Mesodermal cell (in vitro differentiated cells): ENCODE results near the gene AKAP1.
A peak's percentile ranks its signal among the peaks of the same experiment; 100 is the strongest.

Experiments used
- H3K27ac ChIP-seq: 2 replicates; pipeline ENCODE4 v1.7.0; 2013; ENCODE audit warnings: mild to moderate bottlenecking, low read depth, low read length, moderate library complexity; ENCODE audit not compliant: severe bottlenecking
- H3K36me3 ChIP-seq: 2 replicates; pipeline ENCODE4 v1.7.1; 2013; ENCODE audit warnings: mild to moderate bottlenecking, low read length, moderate library complexity; ENCODE audit not compliant: control insufficient read depth, insufficient read depth
- H3K4me1 ChIP-seq: one replicate; pipeline ENCODE4 v1.7.1; 2013; ENCODE audit warnings: mild to moderate bottlenecking, low read length; ENCODE audit not compliant: insufficient read depth, control insufficient read depth, poor library complexity, severe bottlenecking
- H3K4me3 ChIP-seq: 2 replicates; pipeline ENCODE4 v1.7.0; 2013; ENCODE audit warnings: low read length, control low read depth, mild to moderate bottlenecking; ENCODE audit not compliant: insufficient read depth, poor library complexity, severe bottlenecking; ENCODE audit errors: extremely low read depth
- H3K9me3 ChIP-seq: 2 replicates; pipeline ENCODE4 v1.7.1; 2013; ENCODE audit warnings: mild to moderate bottlenecking, low read length, moderate library complexity; ENCODE audit not compliant: control insufficient read depth
- WGBS, 2 experiments: methylation state at CpG; one replicate each; pipeline ENCODE4 v1.1.5; 2013; ENCODE audit warnings: missing lambda C conversion rate in 2 of 2; ENCODE audit not compliant: insufficient coverage in 2 of 2; 5-methylcytosine and 5-hydroxymethylcytosine counted together

The AKAP1 gene

DNA sequence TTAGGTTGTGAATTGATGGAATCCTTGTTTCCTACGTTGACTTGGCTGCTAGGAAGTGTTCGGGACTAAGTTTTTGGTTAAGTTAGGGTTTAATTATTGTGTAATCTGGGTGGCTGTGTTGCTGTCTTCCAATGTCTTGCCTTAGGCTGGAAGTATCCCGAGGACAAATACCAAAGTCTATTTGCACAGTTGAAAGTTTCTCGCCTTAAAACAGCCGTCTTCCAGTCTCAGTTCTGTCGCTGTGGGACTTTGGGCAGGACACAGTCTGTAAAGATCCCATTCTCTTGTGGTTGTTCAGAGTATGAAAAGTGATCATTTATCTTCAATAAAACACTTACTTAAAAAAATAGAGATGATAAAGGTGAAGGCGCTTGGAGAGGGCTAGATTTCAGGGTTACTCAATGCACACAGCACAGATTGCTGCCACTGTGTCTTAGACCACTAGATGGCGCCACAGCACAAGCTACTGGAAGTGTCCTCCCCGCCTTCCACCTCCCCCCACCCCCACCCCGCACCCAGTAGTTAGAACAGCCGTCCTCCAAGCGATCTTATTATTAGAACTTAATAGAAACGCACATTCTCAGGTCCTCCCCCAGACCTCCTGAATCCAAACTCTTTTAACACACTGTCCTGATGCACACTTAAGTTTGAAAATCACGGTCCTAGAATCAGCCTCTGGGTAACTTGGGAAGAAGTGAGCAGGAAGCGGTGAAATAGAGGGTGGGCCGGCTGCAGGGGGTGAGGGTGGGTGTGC lies 45.8 kb downstream of the AKAP1 start:
- Histone ChIP-seq H3K27ac (no peak overlapping the region), H3K4me1 (peaks cover 5% of the 10 kb centered on the region), H3K9me3 (no peaks in the 10 kb centered on the region), H3K36me3 (no peaks in the 10 kb centered on the region), H3K4me3 (no peak overlapping the region)
- WGBS, 2 experiments: 74 to 77% methylated on average over 2 to 4 of the region's 16 CpGs

DNA sequence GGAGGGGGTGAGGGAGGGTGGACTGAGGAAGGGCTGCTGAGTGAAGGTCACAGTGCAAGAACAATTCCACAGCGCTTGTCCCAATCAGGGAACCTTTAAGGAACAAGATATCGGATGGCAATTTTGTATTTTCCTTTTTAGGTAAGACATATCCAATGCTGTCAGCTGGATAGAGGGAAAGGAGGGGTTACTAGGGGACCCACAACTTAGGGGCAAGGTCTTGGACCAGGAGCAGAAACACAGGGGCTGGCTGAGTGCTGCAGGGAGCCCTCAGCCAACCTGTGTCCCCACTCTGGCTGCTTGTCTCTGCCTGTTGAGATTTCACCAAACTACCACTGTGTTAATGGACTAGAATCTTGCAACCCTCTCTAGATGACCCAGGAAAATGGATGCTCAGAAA lies 47.6 kb downstream of the AKAP1 start:
- 90 to 100% methylated on average over 1 to 2 of the region's 2 CpGs for WGBS, 2 experiments
- Histone ChIP-seq H3K9me3 (no peaks in the 10 kb centered on the region), H3K36me3 (no peaks in the 10 kb centered on the region), H3K4me1 (peaks cover 15% of the 10 kb centered on the region), H3K27ac (no peak overlapping the region), H3K4me3 (no peak overlapping the region)

DNA sequence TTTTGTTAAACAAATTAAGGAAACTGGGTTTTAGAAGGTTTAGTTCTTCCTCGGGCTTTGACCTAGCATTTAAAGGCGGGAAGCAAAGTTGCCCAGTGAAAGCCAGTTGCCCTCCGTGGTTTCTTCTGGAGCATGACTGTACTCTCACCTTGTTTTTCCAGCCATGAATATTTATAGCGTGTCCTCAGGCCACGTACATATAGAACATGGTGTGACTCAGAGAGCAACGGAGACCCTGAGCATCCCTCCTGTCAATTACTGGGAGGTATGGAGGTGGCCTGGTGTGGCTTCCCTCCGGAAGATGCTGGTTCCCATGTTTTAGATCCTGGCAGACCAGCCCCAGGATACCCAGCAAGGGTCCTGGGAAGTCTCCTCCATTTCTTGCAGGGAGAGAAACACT lies 48.4 kb downstream of the AKAP1 start:
- WGBS, 2 experiments: 63 to 71% methylated on average over 6 to 7 of the region's 7 CpGs
- Histone ChIP-seq H3K4me3 (no peak overlapping the region), H3K36me3 (no peaks in the 10 kb centered on the region), H3K4me1 (peaks cover 15% of the 10 kb centered on the region), H3K27ac (no peak overlapping the region), H3K9me3 (no peaks in the 10 kb centered on the region)

DNA sequence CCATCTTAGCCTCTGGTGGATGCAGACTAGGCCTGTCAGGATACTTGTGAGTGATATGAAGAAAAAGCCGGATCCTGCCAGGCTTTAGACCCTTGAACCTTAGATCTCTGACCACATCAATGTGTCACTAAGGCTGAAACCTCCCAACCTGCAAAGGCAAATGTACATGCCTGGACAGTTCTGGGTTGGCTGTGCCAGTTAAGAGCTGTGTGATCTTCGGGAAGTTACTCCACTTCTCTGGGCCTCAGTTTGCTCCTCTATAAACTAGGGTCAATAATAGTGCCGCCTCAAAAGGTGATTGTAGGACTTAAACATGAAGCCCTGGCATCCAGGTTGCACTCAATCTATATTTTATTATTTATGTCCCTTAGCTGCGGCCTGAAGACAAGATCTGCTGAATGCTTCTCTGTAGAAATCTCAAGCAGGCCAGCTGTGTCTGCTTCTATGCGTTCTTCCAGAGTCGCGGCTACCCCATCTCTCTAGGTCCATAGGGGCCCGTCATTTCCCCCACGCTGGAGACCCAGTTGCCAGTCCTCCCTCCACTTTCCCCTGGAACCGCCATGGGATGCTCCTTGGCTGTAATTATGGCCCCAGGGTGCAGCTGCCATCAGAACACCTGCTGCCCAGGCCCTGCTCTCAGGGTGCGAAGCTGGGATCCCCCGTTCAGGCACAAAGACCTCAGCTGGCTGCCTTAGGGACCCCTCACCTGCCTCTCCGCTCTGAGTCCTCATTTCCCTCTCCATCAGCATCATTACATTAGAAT lies 50.2 kb downstream of the AKAP1 start:
- no peaks in the 10 kb centered on the region for H3K36me3 ChIP-seq
- no peak overlapping the region for H3K27ac ChIP-seq
- peaks cover 15% of the 10 kb centered on the region for H3K4me1 ChIP-seq
- H3K9me3 ChIP-seq: no peaks in the 10 kb centered on the region
- WGBS, 2 experiments: 87 to 95% methylated on average over 11 to 13 of the region's 13 CpGs
- H3K4me3 ChIP-seq: no peak overlapping the region

DNA sequence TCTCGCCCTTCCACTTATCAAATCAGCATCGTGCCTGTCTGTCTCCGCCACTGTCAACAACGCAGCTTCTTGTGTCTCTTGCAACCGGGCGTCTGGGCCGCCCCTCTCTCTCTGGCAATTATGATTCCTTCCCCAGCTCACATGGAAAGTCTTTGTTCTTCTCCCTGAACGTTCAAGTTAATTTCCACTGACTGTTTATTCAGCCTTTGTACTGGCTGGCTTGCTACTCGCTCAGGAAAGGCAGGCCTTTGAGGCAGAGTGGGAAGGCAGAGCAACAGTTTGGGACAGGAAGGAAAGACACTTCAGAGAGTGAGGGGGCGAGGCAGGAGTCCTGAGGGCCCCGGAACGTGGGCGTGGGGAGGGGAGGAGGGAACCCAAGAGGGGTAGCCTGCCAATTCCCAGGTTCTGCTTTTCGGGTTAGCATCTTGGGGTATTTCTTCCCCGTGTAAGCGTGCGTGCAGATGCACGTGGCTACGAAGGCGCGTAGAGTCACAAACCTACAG lies 50.8 kb downstream of the AKAP1 start:
- Histone ChIP-seq H3K9me3 (no peaks in the 10 kb centered on the region), H3K27ac (peak overlapping the region; percentile 73), H3K4me1 (peaks cover 15% of the 10 kb centered on the region), H3K36me3 (no peaks in the 10 kb centered on the region), H3K4me3 (no peak overlapping the region)
- 79 to 85% methylated on average over 17 to 20 of the region's 21 CpGs for WGBS, 2 experiments

DNA sequence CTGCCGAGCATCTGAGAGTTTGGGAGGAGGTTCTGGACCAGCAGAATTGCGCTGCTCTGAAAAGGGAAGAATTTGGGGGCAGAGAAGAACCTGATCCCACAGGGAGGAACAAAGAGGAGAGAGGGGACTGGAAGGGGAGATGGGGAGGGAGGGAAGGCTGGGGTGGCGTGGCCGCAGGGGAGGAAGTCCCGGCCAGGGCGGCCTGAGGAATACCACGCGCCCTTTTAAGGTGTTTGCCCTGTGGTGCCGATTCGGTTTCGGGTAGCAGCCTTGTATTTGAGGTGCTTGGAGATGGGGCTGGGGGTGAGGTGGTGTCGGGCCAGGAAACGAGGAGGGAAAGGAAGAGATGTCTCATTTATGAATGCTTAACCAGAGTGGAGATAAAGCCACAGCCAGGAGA lies 51.3 kb downstream of the AKAP1 start:
- Histone ChIP-seq H3K36me3 (no peaks in the 10 kb centered on the region), H3K4me3 (no peak overlapping the region), H3K4me1 (peaks cover 15% of the 10 kb centered on the region), H3K27ac (peak overlapping the region; percentile 73), H3K9me3 (no peaks in the 10 kb centered on the region)
- 66 to 79% methylated on average over 11 to 13 of the region's 13 CpGs for WGBS, 2 experiments

DNA sequence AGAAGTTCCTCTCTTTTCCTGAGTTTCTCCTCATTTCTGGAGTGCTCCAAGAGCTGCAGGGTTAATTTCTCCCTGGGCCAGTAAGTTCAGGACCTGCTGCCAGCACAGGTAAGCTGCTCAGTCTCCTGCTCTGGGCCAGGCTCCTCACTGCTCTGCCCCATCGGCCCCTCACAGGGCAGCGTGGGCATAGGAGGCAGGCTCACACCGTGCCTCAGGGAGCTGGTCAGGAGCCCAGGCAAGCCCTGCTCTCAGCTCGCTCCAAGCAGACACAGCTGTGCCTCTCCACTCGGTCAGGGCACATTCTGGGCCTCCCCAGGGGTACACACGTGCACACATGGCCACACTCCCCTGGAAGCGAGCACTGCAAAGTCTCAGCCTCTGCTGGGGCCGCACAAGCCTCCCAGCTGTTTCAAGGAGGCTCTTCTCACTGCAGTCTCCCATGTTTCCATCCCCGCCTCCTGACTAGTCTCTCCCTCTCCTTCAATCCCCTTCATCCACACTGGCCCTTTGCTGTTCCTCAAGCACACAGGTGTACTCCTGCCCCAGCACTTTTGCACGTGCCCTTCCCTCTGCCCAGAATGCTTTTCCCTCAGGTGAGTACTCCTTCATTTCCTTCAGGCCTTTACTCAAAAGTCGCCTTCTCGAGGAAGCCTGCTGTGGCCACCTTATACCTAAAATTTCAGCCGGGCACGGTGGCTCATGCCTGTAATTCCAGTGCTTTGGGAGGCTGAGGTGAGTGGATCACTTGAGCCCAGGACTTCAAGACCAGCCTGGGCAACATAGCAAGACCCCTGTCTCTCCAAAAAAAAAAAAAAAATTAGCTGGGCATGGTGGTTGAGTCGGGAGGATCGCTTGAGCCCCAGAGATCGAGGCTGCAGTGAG lies 53.2 kb downstream of the AKAP1 start:
- no peaks in the 10 kb centered on the region for H3K36me3 ChIP-seq
- no peak overlapping the region for H3K4me3 ChIP-seq
- H3K9me3 ChIP-seq: no peaks in the 10 kb centered on the region
- H3K4me1 ChIP-seq: peaks cover 10% of the 10 kb centered on the region
- 80 to 88% methylated on average over 12 to 13 of the region's 17 CpGs for WGBS, 2 experiments
- H3K27ac ChIP-seq: no peak overlapping the region

DNA sequence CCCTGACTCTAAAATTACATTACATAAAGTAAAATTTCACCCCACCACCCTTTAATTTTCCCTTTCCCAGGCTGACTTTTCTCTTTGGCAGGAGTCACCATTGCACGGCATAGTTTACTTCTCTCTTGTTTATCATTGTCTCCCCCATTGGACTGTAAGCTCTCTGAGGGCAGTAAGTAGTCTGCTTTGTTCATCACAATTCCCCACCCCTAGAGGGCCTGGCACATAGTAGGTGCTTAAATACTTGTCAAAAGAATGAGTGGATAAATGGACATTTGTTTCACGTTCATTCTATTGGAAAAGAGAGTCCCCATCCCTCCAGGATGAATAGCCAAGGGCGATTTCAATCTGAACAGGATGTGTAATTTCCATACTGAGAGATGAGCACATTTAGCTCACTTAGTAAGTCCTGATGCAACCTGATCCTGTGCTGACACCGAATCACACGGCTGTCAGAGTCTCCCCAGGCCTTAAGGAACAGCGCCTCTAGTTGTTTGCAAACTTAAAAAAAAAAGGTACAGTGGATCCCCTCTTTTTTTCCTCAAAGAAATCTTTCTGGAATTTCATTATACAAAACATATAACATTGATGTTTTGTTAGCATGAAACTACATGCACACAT lies 54.0 kb downstream of the AKAP1 start:
- no peaks in the 10 kb centered on the region for H3K36me3 ChIP-seq
- H3K4me3 ChIP-seq: no peak overlapping the region
- H3K4me1 ChIP-seq: peaks cover 10% of the 10 kb centered on the region
- WGBS, 2 experiments: 76 to 92% methylated on average over 3 to 4 of the region's 6 CpGs
- no peaks in the 10 kb centered on the region for H3K9me3 ChIP-seq
- no peak overlapping the region for H3K27ac ChIP-seq

DNA sequence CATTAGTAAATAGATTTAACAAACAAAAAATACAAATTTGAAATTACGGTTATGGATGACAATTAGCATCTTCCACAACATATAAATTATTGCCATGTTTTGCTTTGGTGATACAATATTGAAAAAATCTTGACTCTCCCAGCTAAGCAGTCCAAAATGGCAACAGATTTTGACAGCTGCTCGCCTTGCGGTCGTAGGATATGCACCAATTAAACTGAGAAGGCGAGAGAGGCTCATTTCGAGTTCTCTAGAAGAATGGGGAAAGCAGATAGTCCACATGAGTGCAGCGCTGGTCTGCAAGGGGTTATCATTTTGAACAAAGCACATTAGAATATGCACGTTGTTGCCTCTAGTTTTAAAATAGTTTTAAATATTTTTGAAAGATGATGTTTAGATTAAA lies 55.3 kb downstream of the AKAP1 start:
- WGBS, 2 experiments: 95 to 96% methylated on average over 7 of the region's 8 CpGs
- no peaks in the 10 kb centered on the region for H3K9me3 ChIP-seq
- H3K4me1 ChIP-seq: peaks cover 10% of the 10 kb centered on the region
- H3K4me3 ChIP-seq: no peak overlapping the region
- H3K27ac ChIP-seq: no peak overlapping the region
- H3K36me3 ChIP-seq: no peaks in the 10 kb centered on the region

DNA sequence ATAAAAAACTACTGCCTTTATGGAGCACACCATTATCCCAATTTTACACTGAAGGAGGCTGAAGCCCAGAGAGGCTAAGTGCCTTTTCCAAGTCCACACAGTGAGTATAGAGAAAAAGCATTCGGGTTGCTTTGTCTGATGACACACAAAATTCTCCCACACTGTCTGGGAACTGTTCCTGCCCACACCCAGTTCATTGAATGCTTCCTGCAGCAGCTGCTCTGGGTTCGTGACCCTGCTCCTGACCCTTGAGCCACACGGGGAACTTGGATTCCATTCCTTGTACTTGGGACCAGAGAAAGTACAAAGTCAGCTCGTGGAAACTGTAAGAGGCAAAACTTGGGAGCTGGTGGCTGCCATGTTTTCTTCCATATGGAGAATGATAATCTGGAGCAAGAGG lies 57.9 kb downstream of the AKAP1 start:
- H3K4me3 ChIP-seq: no peak overlapping the region
- no peaks in the 10 kb centered on the region for H3K9me3 ChIP-seq
- H3K27ac ChIP-seq: no peak overlapping the region
- no peaks in the 10 kb centered on the region for H3K4me1 ChIP-seq
- no peaks in the 10 kb centered on the region for H3K36me3 ChIP-seq
- 66 to 87% methylated on average over 3 to 4 of the region's 4 CpGs for WGBS, 2 experiments
